SIG-M5 treated with dmso at 0.1 percent for 504 hours (cell line): ENCODE data around the gene BACE2.
"Not testable (repeated sequence)": the region's sequence is repeated elsewhere in the genome, so short reads cannot be mapped to it uniquely, and the experiment has no call there.

ENCODE experiments used
- DNase-seq: peaks from one replicate; lab custom pipeline; 2025; ENCODE audit not compliant: unreplicated experiment; lab: John Stamatoyannopoulos, UW

The BACE2 gene

DNA sequence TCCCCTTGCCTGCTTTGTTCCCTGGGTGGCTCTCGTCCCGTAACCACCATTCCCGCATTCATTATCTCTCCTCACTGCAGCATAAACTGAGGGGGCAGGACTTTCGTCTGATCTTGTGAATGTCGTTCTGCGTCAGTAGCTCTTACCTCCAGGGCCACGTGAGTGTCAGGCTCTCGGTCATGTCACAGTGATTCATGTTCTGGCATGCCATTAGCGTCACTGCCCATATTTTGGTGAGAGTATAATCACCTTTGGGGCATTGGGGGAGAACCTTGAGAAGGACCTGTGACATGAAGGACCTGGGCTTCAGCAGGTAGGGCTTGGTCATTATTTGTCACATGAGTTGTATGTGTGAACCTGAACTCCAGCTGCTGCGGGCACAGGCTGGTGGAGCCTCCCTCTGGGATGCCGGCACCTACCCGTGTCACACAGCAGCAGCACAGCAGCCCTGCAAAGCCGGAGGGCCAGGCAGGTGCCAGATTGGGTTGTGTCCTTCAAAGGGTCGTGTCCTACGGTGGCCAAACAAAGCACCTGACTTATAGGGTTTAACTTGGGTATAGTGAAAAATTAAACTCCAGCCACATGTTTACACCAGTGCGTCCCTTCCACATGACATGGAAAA lies 68.5 kb downstream of the BACE2 start:
- DNase-seq, result no peak

- DNase-seq, result not testable (repeated sequence)
Measured at GRCh38 chr21:41238081-41238796, 70.3 kb downstream of the BACE2 start.

DNA sequence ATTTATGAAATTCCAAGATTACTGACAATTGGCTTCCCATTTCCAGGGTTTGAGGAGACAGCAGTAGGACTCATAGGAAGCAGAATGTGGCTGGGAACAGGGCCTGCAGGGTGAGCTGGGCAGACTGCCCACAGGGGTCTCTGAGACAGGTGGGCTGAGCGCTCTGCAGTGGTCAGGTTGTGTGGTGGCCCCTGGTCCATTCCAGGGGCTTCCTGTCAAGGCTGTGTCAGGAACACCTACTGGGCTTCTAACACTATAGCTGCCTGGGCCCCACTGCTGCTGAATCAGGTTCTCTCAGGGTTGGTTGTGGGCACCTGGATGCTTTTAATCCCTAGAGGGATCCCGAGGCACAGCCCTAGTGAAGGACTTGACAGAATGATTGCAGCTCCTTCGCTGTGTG lies 72.1 kb downstream of the BACE2 start:
- no peak for DNase-seq

GRCh38 chr21:41241341-41241740 lies 73.4 kb downstream of the BACE2 start:
- no peak for DNase-seq

GRCh38 chr21:41242238-41242829 lies 74.4 kb downstream of the BACE2 start:
- no peak for DNase-seq

- no peak for DNase-seq
Measured at GRCh38 chr21:41243107-41243506, 75.1 kb downstream of the BACE2 start.

DNA sequence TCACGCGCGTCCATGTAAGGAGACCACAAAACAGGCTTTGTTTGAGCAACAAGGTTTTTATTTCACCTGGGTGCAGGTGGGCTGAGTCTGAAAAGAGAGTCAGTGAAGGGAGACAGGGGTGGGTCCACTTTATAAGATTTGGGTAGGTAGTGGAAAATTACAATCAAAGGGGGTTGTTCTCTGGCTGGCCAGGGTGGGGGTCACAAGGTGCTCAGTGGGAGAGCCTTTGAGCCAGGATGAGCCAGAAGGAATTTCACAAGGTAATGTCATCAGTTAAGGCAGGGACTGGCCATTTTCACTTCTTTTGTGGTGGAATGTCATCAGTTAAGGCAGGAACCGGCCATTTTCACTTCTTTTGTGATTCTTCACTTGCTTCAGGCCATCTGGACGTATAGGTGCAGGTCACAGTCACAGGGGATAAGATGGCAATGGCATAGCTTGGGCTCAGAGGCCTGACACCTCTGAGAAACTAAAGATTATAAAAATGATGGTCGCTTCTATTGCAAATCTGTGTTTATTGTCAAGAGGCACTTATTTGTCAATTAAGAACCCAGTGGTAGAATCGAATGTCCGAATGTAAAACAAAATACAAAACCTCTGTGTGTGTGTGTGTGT lies 76.4 kb downstream of the BACE2 start:
- DNase-seq, result not testable (repeated sequence)

- DNase-seq, result no peak
Measured at GRCh38 chr21:41245509-41246135, 77.7 kb downstream of the BACE2 start.

DNA sequence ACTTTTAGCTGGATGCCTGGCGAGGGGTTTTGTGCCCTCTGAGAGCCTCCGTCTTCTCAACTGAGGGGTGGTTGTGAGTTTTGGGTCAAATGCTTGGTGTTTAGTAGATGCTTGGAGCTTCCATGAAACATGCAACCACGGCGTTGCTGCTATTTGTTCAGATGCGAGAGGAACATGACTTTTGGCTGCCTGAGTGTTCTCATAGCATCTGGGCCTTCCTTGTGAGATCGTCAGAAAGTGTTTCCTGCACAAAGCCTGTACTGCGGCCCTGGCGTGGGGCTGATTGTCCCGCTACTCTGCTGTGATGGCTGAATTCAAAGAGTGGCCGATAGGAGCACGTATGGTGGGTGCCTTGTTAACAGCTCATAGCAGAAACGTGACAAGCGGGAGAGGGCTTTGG lies 78.8 kb downstream of the BACE2 start:
- DNase-seq, result no peak

DNA sequence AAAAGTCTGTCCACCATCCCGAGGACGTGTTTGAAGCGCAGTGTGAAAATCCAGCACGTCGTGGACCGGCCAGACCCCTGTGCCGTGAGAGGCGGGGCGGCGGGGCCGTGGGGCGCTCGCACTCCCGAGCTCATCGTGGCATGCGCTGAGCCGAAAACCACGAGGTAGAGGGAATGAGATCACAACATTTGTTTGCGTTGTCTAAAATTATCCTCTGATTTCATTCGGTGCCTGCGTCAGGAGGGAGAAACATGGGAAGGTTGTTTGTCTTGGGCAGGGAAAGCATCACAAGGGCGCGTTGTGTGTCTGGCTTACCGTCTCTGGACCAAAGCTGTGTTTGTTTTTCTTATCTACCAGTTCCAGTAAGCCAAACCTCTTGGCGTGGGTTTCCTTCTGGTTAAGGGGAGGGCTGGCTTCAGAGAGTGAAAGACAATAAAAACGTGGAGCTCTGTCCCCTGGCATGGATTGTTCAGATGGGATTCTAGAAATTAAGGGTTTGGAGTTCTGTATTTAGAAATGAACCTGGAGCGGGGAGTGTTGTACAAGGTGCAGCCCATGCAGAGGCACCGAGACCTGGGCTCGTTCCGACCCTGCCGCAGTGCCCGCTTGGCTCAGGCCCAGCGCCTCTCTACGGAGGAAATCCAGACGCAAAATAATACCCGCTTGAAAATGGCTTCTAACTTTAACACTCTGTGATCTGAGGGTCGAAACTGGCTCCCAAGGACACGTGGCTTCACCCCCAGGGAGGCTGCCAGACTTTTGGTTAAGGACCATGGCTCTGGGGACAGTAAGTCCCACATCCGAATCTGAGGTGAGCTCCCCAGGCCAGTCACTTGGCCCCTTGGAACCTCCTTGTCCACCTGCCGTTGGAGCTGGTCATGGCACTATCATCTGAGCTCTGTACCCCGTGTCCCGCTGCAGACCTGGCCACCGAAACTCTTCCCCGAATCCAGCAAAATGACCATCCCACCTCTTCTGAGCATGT lies 79.9 kb downstream of the BACE2 start:
- DNase-seq, result no peak

DNA sequence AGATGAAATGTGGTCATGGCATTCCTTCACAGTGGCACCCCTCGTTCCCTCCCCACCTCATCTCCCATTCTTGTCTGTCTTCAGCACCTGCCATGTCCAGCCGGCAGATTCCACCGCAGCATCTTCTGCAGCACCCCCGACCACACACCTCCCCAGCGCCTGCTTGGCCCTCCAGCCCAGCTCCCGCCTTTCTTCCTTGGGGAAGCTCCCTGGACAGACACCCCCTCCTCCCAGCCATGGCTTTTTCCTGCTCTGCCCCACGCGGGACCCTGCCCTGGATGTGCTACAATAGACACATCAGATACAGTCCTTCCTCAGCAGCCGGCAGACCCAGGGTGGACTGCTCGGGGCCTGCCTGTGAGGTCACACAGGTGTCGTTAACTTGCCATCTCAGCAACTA lies 81.5 kb downstream of the BACE2 start:
- DNase-seq, result no peak

GRCh38 chr21:41250519-41250918 lies 82.6 kb downstream of the BACE2 start:
- no peak for DNase-seq

GRCh38 chr21:41251961-41252642 lies 84.1 kb downstream of the BACE2 start:
- DNase-seq, result no peak

- no peak for DNase-seq
Measured at GRCh38 chr21:41254090-41254700, 86.2 kb downstream of the BACE2 start.

- DNase-seq, result no peak
Measured at GRCh38 chr21:41255190-41255589, 87.2 kb downstream of the BACE2 start.

DNA sequence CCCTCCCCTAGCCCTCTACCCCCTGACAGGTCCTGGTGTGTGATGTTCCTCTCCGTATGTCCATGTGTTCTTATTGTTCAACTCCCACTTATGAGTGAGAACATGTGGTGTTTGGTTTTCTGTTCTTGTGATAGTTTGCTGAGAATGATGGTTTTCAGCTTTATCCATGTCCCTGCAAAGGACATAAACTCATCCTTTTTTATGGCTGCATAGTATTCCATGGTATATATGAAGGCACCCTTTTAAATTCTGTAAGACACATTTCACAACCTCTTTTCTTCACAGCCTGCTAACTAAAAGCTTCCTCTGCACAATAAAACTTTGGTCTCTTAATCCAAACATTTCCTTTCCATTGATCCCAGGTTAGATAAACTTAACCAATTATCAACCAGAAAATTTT lies 88.3 kb downstream of the BACE2 start:
- not testable (repeated sequence) for DNase-seq

- no peak for DNase-seq
Measured at GRCh38 chr21:41256771-41257702, 89.1 kb downstream of the BACE2 start.

GRCh38 chr21:41258617-41259016 lies 90.7 kb downstream of the BACE2 start:
- DNase-seq, result no peak
